Mucosa of rectum (tissue), 2 donors: ENCODE results near the gene PTX3.

Source experiments
- H3K27ac ChIP-seq, 2 donors: one replicate each; pipeline ENCODE4 v1.7.0; 2013; ENCODE audit warnings: inconsistent platforms in 2 of 2, low read depth in 2 of 2, low read length in 2 of 2
- H3K27me3 ChIP-seq, 2 donors: one replicate each; pipeline ENCODE4 v1.7.0; 2013; ENCODE audit warnings: low read length in 2 of 2; ENCODE audit not compliant: control insufficient read depth in 2 of 2, insufficient read depth in 2 of 2
- H3K36me3 ChIP-seq, 2 donors: one replicate each; pipeline ENCODE4 v1.7.0; 2013; ENCODE audit warnings: low read length in 2 of 2; ENCODE audit not compliant: control insufficient read depth in 2 of 2, insufficient read depth in 2 of 2
- H3K4me1 ChIP-seq, 2 donors: one replicate each; pipeline ENCODE4 v1.7.0; 2013; ENCODE audit warnings: low read length in 2 of 2, mild to moderate bottlenecking in 1 of 2; ENCODE audit not compliant: control insufficient read depth in 2 of 2, insufficient read depth in 2 of 2
- H3K4me3 ChIP-seq, 2 donors: one replicate each; pipeline ENCODE4 v1.7.0; 2013; ENCODE audit warnings: low read length in 2 of 2
- H3K9ac ChIP-seq, 2 donors: one replicate each; pipeline ENCODE4 v1.7.0; 2013; ENCODE audit warnings: low read length in 2 of 2, low read depth in 1 of 2, mild to moderate bottlenecking in 1 of 2
- H3K9me3 ChIP-seq, 2 donors: one replicate each; pipeline ENCODE4 v1.7.0; 2013; ENCODE audit warnings: low read length in 2 of 2; ENCODE audit not compliant: control insufficient read depth in 2 of 2
- donor health status: healthy.
- donor health status: Normal muscosa, but diverticular disease.

PTX3 gene

GRCh38 chr3:157445857-157446256 lies 9.2 kb downstream of the PTX3 start:
- Histone ChIP-seq H3K9me3 (no peaks in the 10 kb centered on the region), H3K4me1 (no peaks in the 10 kb centered on the region), H3K27me3 (no peaks in the 10 kb centered on the region), H3K4me3 (no peak overlapping the region), H3K9ac (no peak overlapping the region), H3K36me3 (no peaks in the 10 kb centered on the region), H3K27ac (no peak overlapping the region)

GRCh38 chr3:157447026-157447694 lies 10.5 kb downstream of the PTX3 start:
- no peaks in the 10 kb centered on the region for H3K9me3 ChIP-seq
- no peak overlapping the region for H3K9ac ChIP-seq
- no peak overlapping the region for H3K27ac ChIP-seq
- no peaks in the 10 kb centered on the region for H3K27me3 ChIP-seq
- no peak overlapping the region for H3K4me3 ChIP-seq
- no peaks in the 10 kb centered on the region for H3K4me1 ChIP-seq
- no peaks in the 10 kb centered on the region for H3K36me3 ChIP-seq

GRCh38 chr3:157452097-157452496 lies 15.4 kb downstream of the PTX3 start:
- no peak overlapping the region for H3K27ac ChIP-seq
- no peak overlapping the region for H3K9ac ChIP-seq
- H3K36me3 ChIP-seq: no peaks in the 10 kb centered on the region
- no peaks in the 10 kb centered on the region for H3K4me1 ChIP-seq
- no peak overlapping the region for H3K4me3 ChIP-seq
- H3K27me3 ChIP-seq: no peaks in the 10 kb centered on the region
- no peaks in the 10 kb centered on the region for H3K9me3 ChIP-seq

GRCh38 chr3:157453824-157454223 lies 17.2 kb downstream of the PTX3 start:
- H3K9me3 ChIP-seq: no peaks in the 10 kb centered on the region
- H3K4me1 ChIP-seq: no peaks in the 10 kb centered on the region
- H3K27ac ChIP-seq: no peak overlapping the region
- no peaks in the 10 kb centered on the region for H3K27me3 ChIP-seq
- H3K4me3 ChIP-seq: no peak overlapping the region
- H3K36me3 ChIP-seq: no peaks in the 10 kb centered on the region
- no peak overlapping the region for H3K9ac ChIP-seq

- Histone ChIP-seq H3K27ac (no peak overlapping the region), H3K9ac (no peak overlapping the region), H3K36me3 (no peaks in the 10 kb centered on the region), H3K4me1 (no peaks in the 10 kb centered on the region), H3K27me3 (no peaks in the 10 kb centered on the region), H3K9me3 (no peaks in the 10 kb centered on the region), H3K4me3 (no peak overlapping the region)
These were observed 23.1 kb downstream of the PTX3 start for GRCh38 chr3:157459706-157460105.

GRCh38 chr3:157460253-157460652 lies 23.6 kb downstream of the PTX3 start:
- Histone ChIP-seq H3K4me3 (no peak overlapping the region), H3K27me3 (no peaks in the 10 kb centered on the region), H3K27ac (no peak overlapping the region), H3K36me3 (no peaks in the 10 kb centered on the region), H3K9me3 (no peaks in the 10 kb centered on the region), H3K4me1 (no peaks in the 10 kb centered on the region), H3K9ac (no peak overlapping the region)

GRCh38 chr3:157463816-157464215 lies 27.2 kb downstream of the PTX3 start:
- H3K9ac ChIP-seq: no peak overlapping the region
- H3K27me3 ChIP-seq: no peaks in the 10 kb centered on the region
- H3K9me3 ChIP-seq: no peaks in the 10 kb centered on the region
- H3K36me3 ChIP-seq: no peaks in the 10 kb centered on the region
- H3K4me3 ChIP-seq: no peak overlapping the region
- no peaks in the 10 kb centered on the region for H3K4me1 ChIP-seq
- no peak overlapping the region for H3K27ac ChIP-seq

GRCh38 chr3:157464321-157464720 lies 27.7 kb downstream of the PTX3 start:
- Histone ChIP-seq H3K27me3 (no peaks in the 10 kb centered on the region), H3K27ac (no peak overlapping the region), H3K4me1 (no peaks in the 10 kb centered on the region), H3K4me3 (no peak overlapping the region), H3K9ac (no peak overlapping the region), H3K36me3 (no peaks in the 10 kb centered on the region), H3K9me3 (no peaks in the 10 kb centered on the region)

- H3K9me3 ChIP-seq: no peaks in the 10 kb centered on the region
- H3K27me3 ChIP-seq: no peaks in the 10 kb centered on the region
- no peaks in the 10 kb centered on the region for H3K36me3 ChIP-seq
- no peaks in the 10 kb centered on the region for H3K4me1 ChIP-seq
- no peak overlapping the region for H3K9ac ChIP-seq
- no peak overlapping the region for H3K27ac ChIP-seq
- no peak overlapping the region for H3K4me3 ChIP-seq
These were observed 29.1 kb downstream of the PTX3 start for GRCh38 chr3:157465741-157466140.

- no peaks in the 10 kb centered on the region for H3K27me3 ChIP-seq
- no peaks in the 10 kb centered on the region for H3K9me3 ChIP-seq
- H3K4me3 ChIP-seq: no peak overlapping the region
- H3K4me1 ChIP-seq: no peaks in the 10 kb centered on the region
- H3K27ac ChIP-seq: no peak overlapping the region
- no peak overlapping the region for H3K9ac ChIP-seq
- no peaks in the 10 kb centered on the region for H3K36me3 ChIP-seq
These were observed 30.6 kb downstream of the PTX3 start for GRCh38 chr3:157467200-157467599.
